Suppressor macrophage (primary cell): Measurements from ENCODE around the gene SH3PXD2B.
A peak's percentile ranks its signal among the peaks of the same experiment; 100 is the strongest.
"Not testable (repeated sequence)": the region's sequence is repeated elsewhere in the genome, so short reads cannot be mapped to it uniquely, and the experiment has no call there.

Experiments
- DNase-seq, 4 experiments: peaks; one replicate each; pipeline ENCODE4 v3.0.0-alpha.2; 2020 to 2022

SH3PXD2B gene

DNA sequence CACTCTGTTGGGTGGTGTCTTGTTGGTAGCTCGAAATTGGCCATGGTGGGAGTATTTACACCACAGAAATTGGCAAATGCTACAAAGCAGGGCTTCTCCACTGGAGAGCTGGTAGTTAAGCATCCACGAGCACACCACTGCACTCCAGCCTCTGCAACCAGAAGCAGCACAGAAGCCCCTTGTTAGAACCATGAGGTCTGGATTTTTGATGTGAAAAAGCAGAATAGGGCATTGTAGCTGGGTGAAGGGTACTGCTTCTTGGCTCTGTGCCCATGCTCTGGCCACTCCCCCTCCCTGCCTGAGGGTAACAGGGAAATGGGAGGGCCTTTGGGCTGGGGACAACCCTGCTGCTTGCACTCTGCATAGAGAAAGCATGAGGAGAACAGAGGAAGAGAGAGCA, 89.6 kb downstream of the SH3PXD2B start:
- peak; percentile 36 to 64 (median 54) for DNase-seq

GRCh38 chr5:172362755-172363154, 91.6 kb downstream of the SH3PXD2B start:
- DNase-seq: peak in 1 of 4 experiments; percentile 15

DNA sequence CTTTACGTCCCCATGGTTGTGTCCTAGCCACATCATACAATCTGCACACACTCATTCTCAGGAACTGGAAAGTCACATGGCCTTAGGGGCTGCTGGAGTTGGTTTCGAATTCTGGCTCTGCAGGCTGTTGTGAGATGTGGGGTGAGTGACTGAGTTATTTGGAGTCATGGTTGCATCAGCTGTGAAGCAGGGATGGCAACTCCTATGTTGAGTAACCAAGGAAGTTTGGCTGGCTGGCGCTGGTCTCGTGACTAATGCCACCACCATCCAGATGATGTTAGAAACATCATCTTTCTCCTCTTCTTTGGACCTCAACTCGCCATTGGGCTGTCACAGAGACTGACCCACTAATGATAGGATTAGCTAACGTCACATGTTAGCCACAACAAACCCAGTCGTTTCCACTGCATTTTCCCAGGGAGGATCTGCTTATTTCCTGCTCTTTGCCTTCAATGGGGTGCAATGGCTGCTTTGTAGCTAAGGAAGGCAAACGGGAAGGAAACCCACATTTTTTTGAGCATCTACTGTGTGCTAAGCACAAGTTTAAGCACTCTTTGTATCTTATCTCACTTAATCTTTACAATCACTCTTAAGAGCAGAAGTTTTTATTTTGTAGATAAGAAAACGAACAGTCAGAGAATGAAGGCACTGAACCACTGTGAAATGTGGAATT, 92.6 kb downstream of the SH3PXD2B start:
- peak; percentile 89 to 98 (median 94) for DNase-seq

DNA sequence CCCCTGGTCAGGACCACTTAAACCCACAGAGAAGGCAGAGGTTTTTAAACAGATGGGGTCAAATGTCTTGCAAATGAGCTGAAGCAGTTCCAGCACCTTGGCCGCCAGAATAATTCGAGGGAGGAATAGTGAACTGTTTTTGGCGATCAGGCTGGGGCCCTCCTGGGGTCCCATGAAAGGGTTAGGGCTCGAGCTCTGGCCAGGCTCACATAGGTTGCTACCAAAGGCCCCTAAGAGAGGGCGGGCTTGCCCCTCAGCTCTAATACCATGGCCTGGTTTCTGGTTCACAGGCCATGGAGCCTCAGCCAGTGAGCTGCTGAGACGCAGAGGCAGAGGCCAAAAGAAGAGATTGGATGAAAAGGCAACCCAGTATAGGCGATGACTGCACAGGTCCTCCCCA, 96.0 kb downstream of the SH3PXD2B start:
- no peak for DNase-seq

GRCh38 chr5:172356527-172356926, 97.8 kb downstream of the SH3PXD2B start:
- DNase-seq: no peak

DNA sequence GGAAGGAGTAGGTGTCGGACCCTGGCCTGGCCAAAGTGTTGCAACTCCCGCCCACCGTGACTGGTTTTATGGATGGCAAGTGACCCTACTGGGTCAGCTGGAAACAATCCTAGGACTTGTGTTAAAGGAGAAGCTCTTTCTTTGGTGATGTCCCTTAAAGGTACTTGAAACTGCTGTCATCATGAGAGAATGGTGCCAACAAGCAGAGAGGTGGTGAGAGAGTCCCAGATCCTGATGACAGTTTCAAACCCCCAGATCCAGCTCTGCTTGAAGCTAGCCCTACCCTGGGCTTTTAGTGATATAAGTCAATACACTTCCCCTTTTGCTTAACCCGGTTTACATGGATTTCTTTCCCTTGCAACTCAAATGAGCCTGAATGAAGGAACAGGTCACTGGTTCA, 98.3 kb downstream of the SH3PXD2B start:
- DNase-seq: peak; percentile 6 to 32 (median 24)

DNA sequence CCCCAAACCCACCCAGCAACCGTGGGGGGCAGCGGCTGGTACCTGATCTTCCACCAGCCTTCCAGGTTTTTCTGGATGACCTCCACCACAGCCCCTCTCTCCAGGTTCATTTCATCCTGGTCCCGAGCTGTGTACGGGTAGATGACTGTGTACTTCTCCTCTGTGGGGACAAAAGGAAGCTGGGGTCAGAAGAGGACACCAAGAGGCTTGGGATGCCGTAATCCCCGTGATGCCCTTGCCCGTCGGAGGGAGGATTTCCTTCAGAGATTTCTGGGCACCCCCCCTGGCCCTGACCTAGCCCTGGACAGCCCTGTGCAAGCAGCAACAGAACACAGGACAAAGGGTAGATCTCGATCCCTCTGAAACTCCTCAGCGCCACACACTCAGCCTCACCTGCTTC, 100.5 kb downstream of the SH3PXD2B start:
- DNase-seq: peak in 1 of 4 experiments; percentile 17

- DNase-seq: peak in 1 of 4 experiments; percentile 19
These were observed 101.0 kb downstream of the SH3PXD2B start for GRCh38 chr5:172353271-172353812.

DNA sequence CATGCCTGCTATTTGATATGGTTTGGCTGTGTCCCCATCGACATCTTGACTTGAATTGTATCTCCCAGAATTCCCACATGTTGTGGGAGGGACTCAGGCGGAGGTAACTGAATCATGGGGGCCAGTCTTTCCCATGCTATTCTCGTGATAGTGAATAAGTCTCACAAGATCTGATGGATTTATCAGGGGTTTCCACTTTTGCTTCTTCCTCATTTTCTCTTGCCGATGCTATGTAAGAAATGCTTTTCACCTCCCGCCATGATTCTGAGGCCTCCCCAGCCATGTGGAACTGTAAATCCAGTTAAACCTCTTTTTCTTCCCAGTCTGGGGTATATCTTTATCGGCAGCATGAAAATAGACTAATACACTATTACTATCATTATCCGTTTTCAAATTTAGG, 101.8 kb downstream of the SH3PXD2B start:
- not testable (repeated sequence) for DNase-seq

- no peak for DNase-seq
These were observed 103.0 kb downstream of the SH3PXD2B start for GRCh38 chr5:172351240-172351778.

DNA sequence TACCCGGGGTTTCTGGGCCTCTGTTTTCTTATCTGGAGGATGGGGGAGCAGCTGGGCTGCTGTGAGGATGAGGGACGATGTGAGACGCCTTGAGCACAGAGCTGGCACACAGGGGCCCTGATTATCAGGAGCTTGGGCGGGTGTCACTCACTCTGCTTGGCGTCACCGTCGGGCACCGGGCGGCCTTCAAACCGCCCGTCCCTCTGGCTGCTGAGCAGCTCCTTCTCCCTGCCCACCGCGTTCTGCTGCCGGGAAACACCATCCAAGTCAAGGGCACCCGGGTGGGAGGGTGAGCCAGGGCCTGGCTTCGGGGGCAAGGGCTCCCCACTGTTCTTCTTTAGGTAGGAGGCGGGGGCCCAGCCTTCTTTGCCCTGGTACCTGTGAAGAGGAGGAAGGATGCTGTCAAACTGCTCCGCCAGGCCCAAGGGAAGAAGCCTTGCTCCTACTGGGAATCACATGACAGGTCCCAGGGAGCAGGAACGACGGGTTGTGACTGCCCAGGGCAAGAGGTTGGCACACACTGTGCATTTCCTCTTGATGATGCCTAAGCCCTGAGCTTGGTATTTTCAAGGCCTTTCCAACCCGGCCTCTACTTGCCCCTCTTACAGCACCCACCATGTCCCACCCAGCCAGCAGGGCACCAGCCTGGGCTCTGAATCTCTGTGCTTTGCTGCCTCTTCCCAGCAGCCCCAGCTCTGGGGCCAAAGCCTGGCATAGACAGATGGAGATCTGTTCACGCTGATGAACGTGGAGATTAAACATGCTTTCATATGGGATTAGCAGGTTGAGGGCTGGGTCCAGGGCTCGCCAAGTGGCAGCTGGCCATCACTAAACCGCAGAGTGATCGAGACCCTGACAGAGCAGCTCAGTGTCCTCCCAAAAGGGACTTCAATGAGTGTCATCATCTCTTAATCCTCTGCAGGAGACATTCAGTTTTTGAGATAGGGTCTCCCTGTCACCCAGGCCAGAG, 103.8 kb downstream of the SH3PXD2B start:
- DNase-seq: no peak

- not testable (repeated sequence) for DNase-seq
These were observed 105.6 kb downstream of the SH3PXD2B start for GRCh38 chr5:172348733-172349132.

GRCh38 chr5:172348084-172348483, 106.2 kb downstream of the SH3PXD2B start:
- DNase-seq: no peak

DNA sequence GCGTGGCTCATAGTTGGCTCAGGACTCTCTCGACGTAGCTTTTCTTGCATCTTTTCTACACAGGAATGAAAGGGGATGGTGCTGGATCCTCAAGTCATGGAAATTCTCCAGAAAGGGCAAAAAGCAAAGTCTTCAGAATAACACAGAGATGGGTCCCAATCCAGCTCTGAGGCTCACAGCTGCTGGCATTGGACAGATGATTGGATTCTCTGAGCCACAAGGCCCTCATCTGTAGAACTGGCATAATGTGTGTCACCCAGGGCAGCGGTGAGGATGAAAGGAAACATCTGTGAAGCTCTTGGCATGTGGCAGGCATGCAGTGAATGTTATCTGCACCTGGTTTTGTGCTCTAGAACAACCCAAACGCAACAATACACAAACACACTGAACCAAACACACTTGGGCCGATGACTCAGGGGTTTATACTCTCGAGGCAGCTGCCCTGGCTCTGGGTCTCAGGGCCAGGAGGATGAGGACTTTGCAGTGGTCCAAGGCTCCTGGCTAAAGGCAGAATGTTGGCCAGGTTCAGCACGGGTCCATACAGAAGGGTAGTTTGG, 106.8 kb downstream of the SH3PXD2B start:
- DNase-seq: no peak

- no peak for DNase-seq
These were observed 108.4 kb downstream of the SH3PXD2B start for GRCh38 chr5:172345881-172346280.

DNA sequence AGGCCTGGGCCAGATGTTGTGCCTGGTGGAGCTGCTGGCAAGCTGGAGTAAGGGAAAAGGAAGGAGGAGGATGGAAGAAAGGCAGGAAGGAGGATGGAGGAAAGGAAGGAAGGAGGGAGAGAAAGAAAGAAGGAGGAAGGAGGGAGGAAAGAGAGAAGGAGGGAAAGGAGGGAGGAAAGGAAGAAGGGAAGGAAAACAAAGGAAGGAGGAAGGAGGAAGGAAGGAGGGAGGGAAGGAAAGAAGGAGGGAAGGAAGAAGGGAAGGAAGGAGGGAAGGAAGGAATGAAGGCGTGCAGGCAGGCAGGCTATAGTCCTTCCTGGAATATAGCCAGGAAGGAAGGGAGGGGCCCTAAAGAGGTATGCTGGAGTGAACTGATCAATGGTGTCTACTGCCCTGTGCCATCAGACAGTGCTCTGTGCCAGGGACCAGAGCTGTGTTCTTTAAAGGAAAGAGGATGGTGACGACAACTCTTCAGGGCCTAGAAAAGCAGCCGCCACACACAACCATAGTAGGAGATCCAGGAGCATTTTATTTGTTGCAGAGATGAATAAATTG, 109.4 kb downstream of the SH3PXD2B start:
- DNase-seq: no peak

- DNase-seq: no peak
These were observed 110.6 kb downstream of the SH3PXD2B start for GRCh38 chr5:172343741-172344140.

- DNase-seq: no peak
These were observed 111.4 kb downstream of the SH3PXD2B start for GRCh38 chr5:172342918-172343317.

DNA sequence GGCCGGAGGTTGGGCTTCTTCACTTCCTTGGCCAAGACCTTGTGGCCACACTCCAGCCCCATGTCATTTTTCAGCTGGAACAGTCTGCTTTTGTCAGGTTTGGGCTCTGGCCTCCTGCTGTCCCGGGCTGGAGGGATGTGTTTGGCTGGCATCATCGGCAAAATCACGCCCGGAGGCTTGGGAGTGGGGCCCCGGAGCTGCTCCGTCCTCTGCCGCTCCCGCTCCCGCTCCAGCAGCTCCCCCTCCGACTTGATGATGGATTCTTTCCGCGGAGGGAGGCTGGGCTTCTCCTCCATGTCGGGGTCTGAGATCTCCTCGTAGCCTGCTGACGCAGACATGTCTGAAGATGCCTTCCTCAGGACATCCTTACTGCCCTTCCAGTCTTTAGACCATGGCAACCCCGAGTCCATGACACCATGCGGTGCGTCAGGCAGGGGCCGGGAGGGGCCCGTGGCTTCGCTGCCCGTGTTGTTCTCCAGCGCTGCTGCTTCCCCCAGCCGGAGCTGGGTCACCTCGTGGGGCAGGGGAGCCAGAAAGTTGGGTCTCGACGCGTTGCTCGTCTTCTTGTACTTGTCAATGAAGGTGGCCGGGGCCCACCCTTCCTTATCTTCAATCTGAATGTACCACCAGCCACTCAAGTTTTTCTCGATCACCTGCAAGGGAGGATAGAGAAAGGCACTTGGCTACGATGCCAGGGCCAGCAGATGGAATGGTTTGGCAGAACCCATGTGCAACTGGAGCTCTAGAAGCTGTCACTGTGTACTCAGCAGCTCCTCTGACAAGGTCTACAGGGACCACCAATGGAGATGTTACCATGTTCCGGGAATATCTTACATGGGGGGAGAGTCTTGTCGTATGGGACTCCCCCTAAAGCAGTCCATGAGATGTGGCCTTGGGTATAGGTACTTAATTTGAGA, 114.8 kb downstream of the SH3PXD2B start:
- DNase-seq: no peak

GRCh38 chr5:172336676-172337285, 117.5 kb downstream of the SH3PXD2B start:
- no peak for DNase-seq

- DNase-seq: no peak
These were observed 118.1 kb downstream of the SH3PXD2B start for GRCh38 chr5:172336264-172336663.
